HG02885 (cell line): ENCODE data around the gene ZBTB20.
A peak's percentile ranks its signal among the peaks of the same experiment; 100 is the strongest.

ENCODE experiments used
- ATAC-seq: cut with Tn5 transposase; IDR thresholded peaks from one replicate; pipeline ENCODE4 v1.9.1; 2021; ENCODE audit warnings: mild to moderate bottlenecking; ENCODE audit not compliant: unreplicated experiment, poor library complexity

ZBTB20 gene

GRCh38 chr3:114408736-114409670 lies 738.1 kb downstream of the ZBTB20 start:
- no peak for ATAC-seq

GRCh38 chr3:114406922-114407321 lies 740.2 kb downstream of the ZBTB20 start:
- ATAC-seq, result no peak

GRCh38 chr3:114406286-114406685 lies 740.8 kb downstream of the ZBTB20 start:
- no peak for ATAC-seq

- peak; percentile 80 for ATAC-seq
Observed at GRCh38 chr3:114405202-114405990, 741.7 kb downstream of the ZBTB20 start.

- ATAC-seq, result no peak
Observed at GRCh38 chr3:114404590-114404989, 742.5 kb downstream of the ZBTB20 start.

- ATAC-seq, result no peak
Observed at GRCh38 chr3:114402838-114403237, 744.2 kb downstream of the ZBTB20 start.

- ATAC-seq, result no peak
Observed at GRCh38 chr3:114401346-114401745, 745.7 kb downstream of the ZBTB20 start.

GRCh38 chr3:114400371-114400770 lies 746.7 kb downstream of the ZBTB20 start:
- no peak for ATAC-seq

GRCh38 chr3:114394551-114394950 lies 752.5 kb downstream of the ZBTB20 start:
- no peak for ATAC-seq

- no peak for ATAC-seq
Observed at GRCh38 chr3:114393367-114394072, 753.6 kb downstream of the ZBTB20 start.

GRCh38 chr3:114392831-114393230 lies 754.3 kb downstream of the ZBTB20 start:
- no peak for ATAC-seq

GRCh38 chr3:114389156-114389555 lies 757.9 kb downstream of the ZBTB20 start:
- no peak for ATAC-seq

GRCh38 chr3:114384558-114384903 lies 762.6 kb downstream of the ZBTB20 start:
- ATAC-seq, result peak; percentile 22

GRCh38 chr3:114383875-114384557 lies 763.1 kb downstream of the ZBTB20 start:
- peak; percentile 89 for ATAC-seq

GRCh38 chr3:114380233-114380651 lies 766.8 kb downstream of the ZBTB20 start:
- no peak for ATAC-seq

- no peak for ATAC-seq
Observed at GRCh38 chr3:114379266-114379665, 767.8 kb downstream of the ZBTB20 start.

GRCh38 chr3:114378760-114379159 lies 768.3 kb downstream of the ZBTB20 start:
- peak; percentile 91 for ATAC-seq

GRCh38 chr3:114377426-114377825 lies 769.7 kb downstream of the ZBTB20 start:
- no peak for ATAC-seq

GRCh38 chr3:114376516-114377185 lies 770.4 kb downstream of the ZBTB20 start:
- ATAC-seq, result no peak
